Measurements from ENCODE around the gene STARD8.

DNA sequence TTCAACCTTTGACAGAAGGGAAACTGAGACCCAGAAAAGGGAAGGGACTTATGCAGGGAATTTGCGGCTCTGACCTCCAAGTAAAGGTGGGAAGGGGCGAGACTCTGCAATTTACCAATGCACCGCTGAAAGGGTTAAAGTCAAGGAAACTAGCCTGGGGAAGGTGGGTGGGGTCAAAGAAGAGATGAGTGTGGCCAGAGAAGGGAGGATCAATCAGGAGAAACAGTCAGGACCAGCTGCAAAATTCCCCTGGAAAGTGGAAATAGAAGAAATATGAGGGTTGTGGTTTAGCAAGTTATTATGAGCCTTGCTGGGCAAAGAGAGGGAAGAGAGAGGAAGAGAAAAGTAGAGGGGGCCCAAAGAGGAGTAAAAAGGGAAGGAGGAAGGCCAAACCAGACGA, 30.5 kb downstream of the STARD8 start:
- TF ChIP-seq GATA2 (IDR thresholded peaks at IDR 0.05; ENCODE audit: low read depth, low read length) (no peak), GATA3 (IDR thresholded peaks at IDR 0.05; ENCODE audit: low read depth, low read length) (no peak)
